Kidney (tissue), 22 donors: ENCODE data around the gene RTN4IP1. TPM values are rescaled to one million over a fixed set of nuclear protein-coding genes. Genes with fewer than 3 reads are reported as not detected.

Experiments
- DNase-seq, 5 donors: peaks; one replicate each; pipeline ENCODE4 v3.0.0-alpha.2; 2013 to 2020
- FAIRE-seq: peaks from 2 replicates; lab custom pipeline; 2012; peaks lifted over from hg19 to GRCh38; lab: Jason Lieb, UNC
- H3K27ac ChIP-seq, 2 donors: one replicate each; pipeline ENCODE4 v1.7.0; 2013; ENCODE audit warnings: low read depth in 2 of 2, low read length in 2 of 2, inconsistent platforms in 1 of 2
- H3K27me3 ChIP-seq: one replicate; pipeline ENCODE4 v1.7.1; 2013; ENCODE audit warnings: low read length, inconsistent platforms; ENCODE audit not compliant: control insufficient read depth, insufficient read depth
- H3K36me3 ChIP-seq, 3 donors: one replicate each; pipeline versions ENCODE4 v1.7.0 to v1.7.1; 2013; ENCODE audit warnings: low read length in 3 of 3, control low read depth in 1 of 3, inconsistent platforms in 1 of 3; ENCODE audit not compliant: insufficient read depth in 3 of 3, control insufficient read depth in 2 of 3
- H3K4me1 ChIP-seq, 3 donors: one replicate each; pipeline versions ENCODE4 v1.7.0 to v1.7.1; 2013; ENCODE audit warnings: low read length in 3 of 3, inconsistent platforms in 1 of 3, low read depth in 1 of 3; ENCODE audit not compliant: control insufficient read depth in 2 of 3, insufficient read depth in 2 of 3
- H3K4me3 ChIP-seq, 3 donors: one replicate each; pipeline versions ENCODE4 v1.7.0 to v1.8.1; 2013; ENCODE audit warnings: low read length in 3 of 3, control low read depth in 1 of 3, inconsistent platforms in 1 of 3
- H3K9ac ChIP-seq, 3 donors: one replicate each; pipeline versions ENCODE4 v1.7.0 to v1.7.1; 2013; ENCODE audit warnings: low read length in 3 of 3, control low read depth in 1 of 3, inconsistent platforms in 1 of 3
- H3K9me3 ChIP-seq, 3 donors: one replicate each; pipeline versions ENCODE4 v1.7.0 to v1.7.1; 2013; ENCODE audit warnings: low read length in 3 of 3, control low read depth in 1 of 3, inconsistent platforms in 1 of 3; ENCODE audit not compliant: control insufficient read depth in 2 of 3, insufficient read depth in 1 of 3
- intact Hi-C: fragments of 100-400 bp; cut with DNase I; formaldehyde crosslinking; loops from one replicate; pipeline ENCODE4 v1.11.1; 2022
- long read RNA-seq, 10 donors: library from polyadenylated mRNA in 1 of 10; unstranded in 1 of 10; transcript quantifications; one replicate each; pipeline ENCODE4 v2.0.0 and lab custom pipeline, GENCODE V29; 2021 to 2026
- polyA plus RNA-seq: library from polyadenylated mRNA; stranded (reverse); fragments of 350-450 nt; fragmentation: Illumina TruSeq; extraction: RNeasy Lipid Tissue Mini Kit (QIAGEN cat#74804); gene quantifications from one replicate; pipeline ENCODE4 v1.2.3, GENCODE V29; 2014; ENCODE audit warnings: low read depth, low replicate concordance; ENCODE audit not compliant: insufficient read depth
- total RNA-seq: library from RNA; stranded (reverse); fragmentation: NEBNext Ultra II Directional; extraction: Animal tissue kit (Norgen Biotek cat#: 25700); gene quantifications from one replicate; pipeline ENCODE4 v1.2.1, GENCODE V29; 2021
- TF ChIP-seq, protein P1 (sequence below): IDR thresholded peaks from 3 replicates; pipeline ENCODE4 v1.5.1; 2012; ENCODE audit warnings: mild to moderate bottlenecking, moderate library complexity, borderline replicate concordance; ENCODE audit not compliant: insufficient read depth; ENCODE audit errors: extremely low read depth
- donor health status: control.
- donor health status: control.
- donor health status: control.
- donor health status: control.
- donor health status: control.
- donor health status: DM: yes; HTN: yes; CAD: no.
- donor health status: Normal renal cell carcinoma (clear cell type).

The RTN4IP1 gene, protein sequence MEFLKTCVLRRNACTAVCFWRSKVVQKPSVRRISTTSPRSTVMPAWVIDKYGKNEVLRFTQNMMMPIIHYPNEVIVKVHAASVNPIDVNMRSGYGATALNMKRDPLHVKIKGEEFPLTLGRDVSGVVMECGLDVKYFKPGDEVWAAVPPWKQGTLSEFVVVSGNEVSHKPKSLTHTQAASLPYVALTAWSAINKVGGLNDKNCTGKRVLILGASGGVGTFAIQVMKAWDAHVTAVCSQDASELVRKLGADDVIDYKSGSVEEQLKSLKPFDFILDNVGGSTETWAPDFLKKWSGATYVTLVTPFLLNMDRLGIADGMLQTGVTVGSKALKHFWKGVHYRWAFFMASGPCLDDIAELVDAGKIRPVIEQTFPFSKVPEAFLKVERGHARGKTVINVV
- total RNA-seq (8.9 TPM), polyA plus RNA-seq (19.3 TPM)
- long read RNA-seq, donor 1, partial matches to known transcripts, result 0 of 1 reads
- long read RNA-seq, donor 1, other reads (novel, unspliced or antisense), result 0 of 1 reads
- long read RNA-seq, donor 2, partial matches to known transcripts, result 0 of 4 reads
- long read RNA-seq, donor 2, other reads (novel, unspliced or antisense), result 0 of 4 reads
- long read RNA-seq, donor 3, partial matches to known transcripts, result 0 of 6 reads
- long read RNA-seq, donor 3, other reads (novel, unspliced or antisense), result 0 of 6 reads
- long read RNA-seq, donor 4, transcript RTN4IP1-201 (9 exons, 1,682 nt), result major isoform, 5 of 8 reads
- long read RNA-seq, donor 4, partial matches to known transcripts, result 0 of 8 reads
- long read RNA-seq, donor 4, other reads (novel, unspliced or antisense), result 0 of 8 reads
- long read RNA-seq, donor 5, partial matches to known transcripts, result 0 of 2 reads
- long read RNA-seq, donor 5, other reads (novel, unspliced or antisense), result 0 of 2 reads
- long read RNA-seq, donor 6, transcript RTN4IP1-201 (9 exons, 1,682 nt), result major isoform, 5 of 9 reads
- long read RNA-seq, donor 6, partial matches to known transcripts, result 0 of 9 reads
- long read RNA-seq, donor 6, other reads (novel, unspliced or antisense), result 0 of 9 reads
- long read RNA-seq, donor 7, transcript RTN4IP1-201 (9 exons, 1,682 nt), result major isoform, 7 of 7 reads
- long read RNA-seq, donor 7, partial matches to known transcripts, result 0 of 7 reads
- long read RNA-seq, donor 7, other reads (novel, unspliced or antisense), result 0 of 7 reads
- long read RNA-seq, donor 8, partial matches to known transcripts, result 0 of 4 reads
- long read RNA-seq, donor 8, other reads (novel, unspliced or antisense), result 0 of 4 reads
- long read RNA-seq, donor 9, partial matches to known transcripts, result 0 of 4 reads
- long read RNA-seq, donor 9, other reads (novel, unspliced or antisense), result 0 of 4 reads
- long read RNA-seq, donor 10, partial matches to known transcripts, result 0 of 3 reads
- long read RNA-seq, donor 10, other reads (novel, unspliced or antisense), result 0 of 3 reads

GRCh38 chr6:106629103-106629858 is at the start of gene RTN4IP1, which contains the start of gene QRSL1:
Gene RTN4IP1, minus strand, starts transcription at chr6:106629498. Its CDS starts 477 bp downstream, at chr6:106629021.
Gene QRSL1, plus strand, starts transcription at chr6:106629578. Its CDS starts 104 bp downstream, at chr6:106629682.
- Histone ChIP-seq H3K4me1 (peaks cover 3 to 7% (median 3%) of the 10 kb centered on the region in 3 donors), H3K9me3 (no peaks in the 10 kb centered on the region), H3K27me3 (no peaks in the 10 kb centered on the region), H3K4me3 (peak within 1 kb of the TSS; percentile 82 to 97 (median 94)), H3K27ac (peak within 1 kb of the TSS; percentile 72 to 79), H3K36me3 (no peaks in the 10 kb centered on the region), H3K9ac (peak within 1 kb of the TSS; percentile 77 to 96 (median 84))
- TF ChIP-seq, protein P1, sequence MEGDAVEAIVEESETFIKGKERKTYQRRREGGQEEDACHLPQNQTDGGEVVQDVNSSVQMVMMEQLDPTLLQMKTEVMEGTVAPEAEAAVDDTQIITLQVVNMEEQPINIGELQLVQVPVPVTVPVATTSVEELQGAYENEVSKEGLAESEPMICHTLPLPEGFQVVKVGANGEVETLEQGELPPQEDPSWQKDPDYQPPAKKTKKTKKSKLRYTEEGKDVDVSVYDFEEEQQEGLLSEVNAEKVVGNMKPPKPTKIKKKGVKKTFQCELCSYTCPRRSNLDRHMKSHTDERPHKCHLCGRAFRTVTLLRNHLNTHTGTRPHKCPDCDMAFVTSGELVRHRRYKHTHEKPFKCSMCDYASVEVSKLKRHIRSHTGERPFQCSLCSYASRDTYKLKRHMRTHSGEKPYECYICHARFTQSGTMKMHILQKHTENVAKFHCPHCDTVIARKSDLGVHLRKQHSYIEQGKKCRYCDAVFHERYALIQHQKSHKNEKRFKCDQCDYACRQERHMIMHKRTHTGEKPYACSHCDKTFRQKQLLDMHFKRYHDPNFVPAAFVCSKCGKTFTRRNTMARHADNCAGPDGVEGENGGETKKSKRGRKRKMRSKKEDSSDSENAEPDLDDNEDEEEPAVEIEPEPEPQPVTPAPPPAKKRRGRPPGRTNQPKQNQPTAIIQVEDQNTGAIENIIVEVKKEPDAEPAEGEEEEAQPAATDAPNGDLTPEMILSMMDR, result no peak
- no peak for FAIRE-seq
- DNase-seq, result peak; percentile 90 to 98 (median 95)
- intact Hi-C loops, result no loop called here

GRCh38 chr6:106677282-106677681 is 48.0 kb upstream of the RTN4IP1 start:
- Histone ChIP-seq H3K9me3 (no peaks in the 10 kb centered on the region), H3K27me3 (no peaks in the 10 kb centered on the region), H3K4me1 (peaks cover 0 to 7% (median 0%) of the 10 kb centered on the region in 3 donors), H3K36me3 (no peaks in the 10 kb centered on the region), H3K27ac (no peak overlapping the region), H3K4me3 (no peak overlapping the region), H3K9ac (no peak overlapping the region)
- FAIRE-seq (no peak), DNase-seq (no peak)
- intact Hi-C loops, result no loop called here
- TF ChIP-seq, protein P1, result no peak
